HepG2 (cell line): ENCODE data around the gene CARD9. TPM values are rescaled to one million over a fixed set of nuclear protein-coding genes. Genes with fewer than 3 reads are reported as not detected.

Source experiments
- BRD4 ChIP-seq: sonication (generic); formaldehyde crosslinking; IDR thresholded peaks from 2 replicates; pipeline ENCODE4 v1.4.0; 2020; ENCODE audit warnings: missing genetic modification reagents
- DMAP1 ChIP-seq: IDR thresholded peaks from 2 replicates; pipeline ENCODE4 v1.6.1; 2016
- EP300 ChIP-seq, 3 experiments: sonication (generic) in 1 of 3; formaldehyde crosslinking in 1 of 3; IDR thresholded peaks; 2 replicates each; pipeline versions ENCODE4 v1.5.1 to v1.6.1; 2011 to 2020; ENCODE audit warnings: low read depth in 2 of 3, low read length in 2 of 3, borderline replicate concordance in 1 of 3, improper control_type of control experiment in 1 of 3, mild to moderate bottlenecking in 1 of 3, missing genetic modification reagents in 1 of 3, moderate library complexity in 1 of 3
- GFI1 ChIP-seq: sonication (generic); formaldehyde crosslinking; IDR thresholded peaks from 2 replicates; pipeline ENCODE4 v1.5.0; 2020; ENCODE audit warnings: missing genetic modification reagents, mild to moderate bottlenecking, borderline replicate concordance
- HIVEP1 ChIP-seq: sonication (generic); formaldehyde crosslinking; IDR thresholded peaks from 2 replicates; pipeline ENCODE4 v1.4.0; 2020; ENCODE audit warnings: mild to moderate bottlenecking, missing genetic modification reagents
- HMG20B ChIP-seq: conservative IDR thresholded peaks from 2 replicates; pipeline ENCODE4 v1.6.1; 2016; ENCODE audit warnings: missing genetic modification reagents, missing compliant biosample characterization
- MED1 ChIP-seq: sonication (generic); formaldehyde crosslinking; IDR thresholded peaks from 2 replicates; pipeline ENCODE4 v1.4.0; 2020; ENCODE audit warnings: missing genetic modification reagents
- MED13 ChIP-seq: sonication (generic); formaldehyde crosslinking; IDR thresholded peaks from 2 replicates; pipeline ENCODE4 v1.5.0; 2020; ENCODE audit warnings: missing genetic modification reagents
- PATZ1 ChIP-seq: sonication (generic); formaldehyde crosslinking; IDR thresholded peaks from 2 replicates; pipeline ENCODE4 v1.4.0; 2020; ENCODE audit warnings: missing genetic modification reagents
- RARA ChIP-seq: IDR thresholded peaks from 2 replicates; pipeline ENCODE4 v1.6.1; 2016; ENCODE audit warnings: missing genetic modification reagents, missing compliant biosample characterization
- SOX13 ChIP-seq, 3 experiments: fragments of 450-650 bp in 1 of 3; sonication (generic) in 1 of 3; formaldehyde crosslinking in 1 of 3; IDR thresholded peaks in 2 of 3; conservative IDR thresholded peaks in 1 of 3; 2 replicates each; pipeline versions ENCODE4 v1.5.0 to v1.6.1; 2016 to 2020; ENCODE audit warnings: antibody characterized with exemption in 1 of 3, mild to moderate bottlenecking in 1 of 3, missing compliant biosample characterization in 1 of 3, missing genetic modification reagents in 1 of 3, moderate library complexity in 1 of 3
- ZBTB43 ChIP-seq: sonication (generic); formaldehyde crosslinking; conservative IDR thresholded peaks from 2 replicates; pipeline ENCODE4 v1.4.0; 2020; ENCODE audit warnings: missing genetic modification reagents
- ZFP91 ChIP-seq: sonication (generic); formaldehyde crosslinking; IDR thresholded peaks from 2 replicates; pipeline ENCODE4 v1.9.0; 2022; ENCODE audit warnings: missing genetic modification reagents, mild to moderate bottlenecking, borderline replicate concordance
- ZFY ChIP-seq: sonication (generic); formaldehyde crosslinking; IDR thresholded peaks from 2 replicates; pipeline ENCODE4 v1.4.0; 2020; ENCODE audit warnings: missing genetic modification reagents
- ZNF543 ChIP-seq: sonication (generic); formaldehyde crosslinking; IDR thresholded peaks from 2 replicates; pipeline ENCODE4 v1.4.0; 2020; ENCODE audit warnings: mild to moderate bottlenecking, missing genetic modification reagents
- polyA plus RNA-seq, 8 experiments: library from polyadenylated mRNA; depleted of rRNA in 3 of 8; stranded (reverse) in 7 of 8; unstranded in 1 of 8; fragments of >200 nt; fragmentation: Illumina TruSeq in 4 of 8; extraction: Trizol in 4 of 8; gene quantifications; 2 replicates each; pipeline versions ENCODE4 v1.2.1 to v1.2.3, GENCODE V29; 2011 to 2016; ENCODE audit warnings: low read depth in 4 of 8, missing spikeins in 1 of 8, mixed read lengths in 1 of 8; ENCODE audit not compliant: insufficient read depth in 1 of 8
- total RNA-seq, 5 experiments: library from RNA; depleted of rRNA; stranded (reverse); fragments of >200 nt; fragmentation: Illumina TruSeq; extraction: Trizol; gene quantifications; 2 replicates each; pipeline ENCODE4 v1.2.3, GENCODE V29; 2016; ENCODE audit warnings: low read depth in 1 of 5
- TF ChIP-seq, protein P1 (sequence below): sonication (generic); formaldehyde crosslinking; IDR thresholded peaks from 2 replicates; pipeline ENCODE4 v1.5.1; 2020; ENCODE audit warnings: mild to moderate bottlenecking, moderate library complexity, missing genetic modification reagents
- TF ChIP-seq, protein P2 (sequence below): sonication (generic); formaldehyde crosslinking; IDR thresholded peaks from 2 replicates; pipeline ENCODE4 v1.5.0; 2020; ENCODE audit warnings: mild to moderate bottlenecking, missing genetic modification reagents
- TF ChIP-seq, protein P3 (sequence below): sonication (generic); formaldehyde crosslinking; IDR thresholded peaks from 2 replicates; pipeline ENCODE4 v1.4.0; 2020; ENCODE audit warnings: missing genetic modification reagents

Gene CARD9
- total and polyA plus RNA-seq, 2 of the 13 experiments (the other 11 are each of a cell fraction or from before 2014, with no cell fraction given), result 3.3 to 7.4 TPM

DNA sequence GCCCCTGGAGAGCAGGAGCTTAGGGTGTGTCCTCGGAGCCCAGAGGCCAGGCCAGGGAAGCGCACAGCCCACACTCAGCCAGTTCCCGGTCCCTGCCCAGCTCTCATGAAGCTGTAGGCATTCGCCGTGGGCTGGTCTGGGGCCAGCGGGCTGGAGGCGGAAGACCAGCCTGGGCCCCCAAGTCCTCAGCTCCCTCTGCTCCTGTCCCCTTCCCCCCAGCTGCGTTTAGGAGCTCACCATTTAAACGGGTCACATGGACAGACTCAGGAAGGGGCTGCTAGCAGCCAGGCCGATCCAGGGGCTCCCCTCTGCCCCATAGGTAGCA lies 27.4 kb downstream of the CARD9 start (continued):
- TF ChIP-seq SOX13 (IDR thresholded peaks at IDR 0.05) (no peak), SOX13 (CRISPR knock-in tag; conservative IDR thresholded peaks at IDR 0.05 in 1 of 2, IDR thresholded peaks at IDR 0.05 in 1 of 2) (0 out of 4 replicates have a peak, but pooled peaks of 1 of the 2 experiments have one; percentile 1), EP300 (IDR thresholded peaks at IDR 0.05; ENCODE audit: low read depth in 2 of 2, low read length in 2 of 2) (no peak), EP300 (CRISPR knock-in tag; IDR thresholded peaks at IDR 0.05; ENCODE audit: borderline replicate concordance) (no peak), DMAP1 (CRISPR knock-in tag) (no peak), MED1 (CRISPR knock-in tag) (0 out of 2 replicates have a peak, but pooled peaks have one; percentile 0), RARA (CRISPR knock-in tag) (0 out of 2 replicates have a peak, but pooled peaks have one; percentile 1), HIVEP1 (CRISPR knock-in tag) (no peak), ZFP91 (CRISPR knock-in tag) (peak; percentile 0; the same call in 1 of the 2 replicates), GFI1 (CRISPR knock-in tag) (0 out of 2 replicates have a peak, but pooled peaks have one; percentile 28), BRD4 (no peak), ZNF543 (0 out of 2 replicates have a peak, but pooled peaks have one; percentile 27), HMG20B (CRISPR knock-in tag) (no peak), ZFY (CRISPR knock-in tag) (0 out of 2 replicates have a peak, but pooled peaks have one; percentile 1), PATZ1 (CRISPR knock-in tag) (0 out of 2 replicates have a peak, but pooled peaks have one; percentile 5), MED13 (CRISPR knock-in tag) (no peak), ZBTB43 (CRISPR knock-in tag) (no peak)
- TF ChIP-seq, protein P1, sequence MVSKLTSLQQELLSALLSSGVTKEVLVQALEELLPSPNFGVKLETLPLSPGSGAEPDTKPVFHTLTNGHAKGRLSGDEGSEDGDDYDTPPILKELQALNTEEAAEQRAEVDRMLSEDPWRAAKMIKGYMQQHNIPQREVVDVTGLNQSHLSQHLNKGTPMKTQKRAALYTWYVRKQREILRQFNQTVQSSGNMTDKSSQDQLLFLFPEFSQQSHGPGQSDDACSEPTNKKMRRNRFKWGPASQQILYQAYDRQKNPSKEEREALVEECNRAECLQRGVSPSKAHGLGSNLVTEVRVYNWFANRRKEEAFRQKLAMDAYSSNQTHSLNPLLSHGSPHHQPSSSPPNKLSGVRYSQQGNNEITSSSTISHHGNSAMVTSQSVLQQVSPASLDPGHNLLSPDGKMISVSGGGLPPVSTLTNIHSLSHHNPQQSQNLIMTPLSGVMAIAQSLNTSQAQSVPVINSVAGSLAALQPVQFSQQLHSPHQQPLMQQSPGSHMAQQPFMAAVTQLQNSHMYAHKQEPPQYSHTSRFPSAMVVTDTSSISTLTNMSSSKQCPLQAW (CRISPR knock-in tag), result peak; percentile 4; the same call in 1 of the 2 replicates
- TF ChIP-seq, protein P2, sequence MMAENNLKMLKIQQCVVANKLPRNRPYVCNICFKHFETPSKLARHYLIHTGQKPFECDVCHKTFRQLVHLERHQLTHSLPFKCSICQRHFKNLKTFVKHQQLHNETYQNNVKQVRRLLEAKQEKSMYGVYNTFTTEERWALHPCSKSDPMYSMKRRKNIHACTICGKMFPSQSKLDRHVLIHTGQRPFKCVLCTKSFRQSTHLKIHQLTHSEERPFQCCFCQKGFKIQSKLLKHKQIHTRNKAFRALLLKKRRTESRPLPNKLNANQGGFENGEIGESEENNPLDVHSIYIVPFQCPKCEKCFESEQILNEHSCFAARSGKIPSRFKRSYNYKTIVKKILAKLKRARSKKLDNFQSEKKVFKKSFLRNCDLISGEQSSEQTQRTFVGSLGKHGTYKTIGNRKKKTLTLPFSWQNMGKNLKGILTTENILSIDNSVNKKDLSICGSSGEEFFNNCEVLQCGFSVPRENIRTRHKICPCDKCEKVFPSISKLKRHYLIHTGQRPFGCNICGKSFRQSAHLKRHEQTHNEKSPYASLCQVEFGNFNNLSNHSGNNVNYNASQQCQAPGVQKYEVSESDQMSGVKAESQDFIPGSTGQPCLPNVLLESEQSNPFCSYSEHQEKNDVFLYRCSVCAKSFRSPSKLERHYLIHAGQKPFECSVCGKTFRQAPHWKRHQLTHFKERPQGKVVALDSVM (CRISPR knock-in tag), result 0 out of 2 replicates have a peak, but pooled peaks have one; percentile 42
- TF ChIP-seq, protein P3, sequence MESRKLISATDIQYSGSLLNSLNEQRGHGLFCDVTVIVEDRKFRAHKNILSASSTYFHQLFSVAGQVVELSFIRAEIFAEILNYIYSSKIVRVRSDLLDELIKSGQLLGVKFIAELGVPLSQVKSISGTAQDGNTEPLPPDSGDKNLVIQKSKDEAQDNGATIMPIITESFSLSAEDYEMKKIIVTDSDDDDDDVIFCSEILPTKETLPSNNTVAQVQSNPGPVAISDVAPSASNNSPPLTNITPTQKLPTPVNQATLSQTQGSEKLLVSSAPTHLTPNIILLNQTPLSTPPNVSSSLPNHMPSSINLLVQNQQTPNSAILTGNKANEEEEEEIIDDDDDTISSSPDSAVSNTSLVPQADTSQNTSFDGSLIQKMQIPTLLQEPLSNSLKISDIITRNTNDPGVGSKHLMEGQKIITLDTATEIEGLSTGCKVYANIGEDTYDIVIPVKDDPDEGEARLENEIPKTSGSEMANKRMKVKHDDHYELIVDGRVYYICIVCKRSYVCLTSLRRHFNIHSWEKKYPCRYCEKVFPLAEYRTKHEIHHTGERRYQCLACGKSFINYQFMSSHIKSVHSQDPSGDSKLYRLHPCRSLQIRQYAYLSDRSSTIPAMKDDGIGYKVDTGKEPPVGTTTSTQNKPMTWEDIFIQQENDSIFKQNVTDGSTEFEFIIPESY (CRISPR knock-in tag), result 0 out of 2 replicates have a peak, but pooled peaks have one; percentile 1
